ENCODE results near the gene AIPL1. TPM values are rescaled to one million over a fixed set of nuclear protein-coding genes. Genes with fewer than 3 reads are reported as not detected.

Gene AIPL1
- total and polyA plus RNA-seq, 8 donors = not detected

DNA sequence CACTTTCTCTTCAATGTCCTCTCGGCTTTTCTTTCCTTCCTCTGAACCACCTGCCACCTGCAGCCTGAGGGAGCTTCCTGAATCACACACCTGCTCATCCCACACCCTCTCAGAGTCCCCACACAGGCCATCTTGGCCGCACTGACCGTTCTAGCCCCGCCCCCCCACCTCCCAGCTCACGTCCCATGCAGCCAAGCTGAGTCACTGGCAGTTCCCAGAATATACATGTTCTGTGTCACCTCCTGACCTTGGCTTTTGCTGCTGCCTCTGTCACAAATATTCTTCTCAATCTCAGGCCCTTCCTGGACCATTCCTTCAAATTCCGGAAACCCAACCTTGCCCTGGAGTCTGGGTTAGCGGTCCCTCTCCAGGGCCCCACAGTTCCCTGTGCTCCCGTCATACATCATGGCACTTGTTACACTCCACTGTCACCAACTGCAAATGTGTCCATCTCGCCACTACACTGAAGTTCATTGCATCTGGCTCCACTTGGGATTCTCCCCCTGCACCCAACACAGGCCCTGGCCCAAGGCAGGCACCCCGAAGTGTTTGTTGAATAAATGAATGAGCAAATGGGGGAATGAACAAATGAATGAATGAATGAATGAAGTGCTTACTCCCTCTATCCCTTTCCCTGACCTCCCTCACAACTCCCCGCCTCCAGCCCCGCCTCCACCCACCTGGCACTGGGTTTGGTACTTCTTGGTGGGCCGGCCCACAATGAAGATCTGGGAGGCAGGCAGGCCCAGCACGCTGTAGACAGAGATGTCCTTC, 22.2 kb upstream of the AIPL1 start:
- Histone ChIP-seq H3K4me1 (peaks cover 17 to 36% (median 25%) of the 10 kb centered on the region in 4 donors), H3K27me3 (peaks cover 0 to 24% (median 10%) of the 10 kb centered on the region in 3 donors), H3K4me3 (no peak overlapping the region), H3K9me3 (no peaks in the 10 kb centered on the region), H3K27ac (peak overlapping the region; percentile 6 to 80 (median 56)), H3K36me3 (peaks cover 0 to 11% (median 4%) of the 10 kb centered on the region in 4 donors)
- WGBS, 5 donors = 74 to 78% (median 76%) methylated on average over 14 of the region's 14 CpGs
- DNase-seq = peak; percentile 50 to 65
- intact Hi-C loops (cut with DNase I; ENCODE audit: low total_unique reads) = no loop called here
- TF ChIP-seq POLR2A (IDR thresholded peaks at IDR 0.05) (no peak), POLR2AphosphoS5 (IDR thresholded peaks at IDR 0.05) (peak in 1 of 3 donors; percentile 29), EP300 (IDR thresholded peaks at IDR 0.05) (no peak)
- TF ChIP-seq, protein P1, sequence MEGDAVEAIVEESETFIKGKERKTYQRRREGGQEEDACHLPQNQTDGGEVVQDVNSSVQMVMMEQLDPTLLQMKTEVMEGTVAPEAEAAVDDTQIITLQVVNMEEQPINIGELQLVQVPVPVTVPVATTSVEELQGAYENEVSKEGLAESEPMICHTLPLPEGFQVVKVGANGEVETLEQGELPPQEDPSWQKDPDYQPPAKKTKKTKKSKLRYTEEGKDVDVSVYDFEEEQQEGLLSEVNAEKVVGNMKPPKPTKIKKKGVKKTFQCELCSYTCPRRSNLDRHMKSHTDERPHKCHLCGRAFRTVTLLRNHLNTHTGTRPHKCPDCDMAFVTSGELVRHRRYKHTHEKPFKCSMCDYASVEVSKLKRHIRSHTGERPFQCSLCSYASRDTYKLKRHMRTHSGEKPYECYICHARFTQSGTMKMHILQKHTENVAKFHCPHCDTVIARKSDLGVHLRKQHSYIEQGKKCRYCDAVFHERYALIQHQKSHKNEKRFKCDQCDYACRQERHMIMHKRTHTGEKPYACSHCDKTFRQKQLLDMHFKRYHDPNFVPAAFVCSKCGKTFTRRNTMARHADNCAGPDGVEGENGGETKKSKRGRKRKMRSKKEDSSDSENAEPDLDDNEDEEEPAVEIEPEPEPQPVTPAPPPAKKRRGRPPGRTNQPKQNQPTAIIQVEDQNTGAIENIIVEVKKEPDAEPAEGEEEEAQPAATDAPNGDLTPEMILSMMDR (IDR thresholded peaks at IDR 0.05) = no peak

DNA sequence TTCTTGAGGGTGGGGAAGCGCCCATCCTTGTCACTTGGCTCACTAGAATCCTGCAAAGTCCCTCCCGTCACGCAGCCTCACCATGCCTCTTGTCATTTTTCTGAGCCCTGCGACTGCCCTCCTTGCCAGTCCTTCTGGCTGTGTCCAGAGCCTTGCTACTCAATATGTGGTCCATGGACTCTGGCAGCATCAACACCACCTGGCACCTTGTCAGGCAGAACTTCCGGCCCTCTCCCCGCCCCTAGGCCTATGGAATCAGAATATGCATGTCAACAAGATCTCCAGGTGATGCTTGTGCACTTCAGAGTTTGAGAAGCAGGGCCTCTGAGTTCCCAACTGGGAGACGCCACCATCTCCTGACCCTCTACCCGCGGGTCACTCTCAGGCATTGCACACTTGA, 21.4 kb upstream of the AIPL1 start:
- Histone ChIP-seq H3K36me3 (peaks cover 0 to 9% (median 4%) of the 10 kb centered on the region in 4 donors), H3K4me1 (peaks cover 17 to 36% (median 30%) of the 10 kb centered on the region in 4 donors), H3K27ac (peak overlapping the region in 1 of 5 donors; percentile 10), H3K4me3 (no peak overlapping the region), H3K9me3 (no peaks in the 10 kb centered on the region), H3K27me3 (peaks cover 0 to 24% (median 10%) of the 10 kb centered on the region in 3 donors)
- TF ChIP-seq POLR2A (IDR thresholded peaks at IDR 0.05) = no peak
- no peak for TF ChIP-seq EP300 (IDR thresholded peaks at IDR 0.05)
- TF ChIP-seq POLR2AphosphoS5 (IDR thresholded peaks at IDR 0.05) = no peak
- TF ChIP-seq, protein P1 (IDR thresholded peaks at IDR 0.05) = no peak
- DNase-seq = no peak
- WGBS, 5 donors = 85 to 94% (median 90%) methylated on average over 9 of the region's 9 CpGs
- intact Hi-C loops (cut with DNase I; ENCODE audit: low total_unique reads) = no loop called here

DNA sequence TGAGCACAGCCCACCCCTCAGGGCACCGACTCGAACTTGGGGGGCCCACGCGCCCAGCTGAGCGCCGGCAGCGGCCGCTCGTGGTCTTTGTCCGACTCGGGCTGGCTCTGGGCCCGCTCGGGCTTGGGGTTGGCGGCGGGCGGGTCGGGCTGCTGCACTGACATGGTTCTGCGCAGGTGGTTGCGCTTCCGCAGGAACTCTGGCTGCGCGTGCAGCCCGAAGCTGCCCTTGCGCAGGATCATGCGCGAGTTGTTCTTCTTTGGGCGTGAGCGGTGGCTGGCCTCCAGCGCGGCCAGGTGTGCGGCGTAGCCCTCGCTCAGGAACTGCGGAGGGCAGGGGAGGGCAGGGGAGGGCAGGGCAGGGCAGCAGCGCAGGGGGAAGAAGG, 20.4 kb upstream of the AIPL1 start:
- H3K4me3 ChIP-seq = peak overlapping the region; percentile 5 to 37 (median 11)
- peaks cover 0 to 1% (median 0%) of the 10 kb centered on the region in 4 donors for H3K36me3 ChIP-seq
- H3K4me1 ChIP-seq = peaks cover 17 to 36% (median 31%) of the 10 kb centered on the region in 4 donors
- intact Hi-C loops (cut with DNase I; ENCODE audit: low total_unique reads) = no loop called here
- DNase-seq = peak; percentile 60 to 89
- TF ChIP-seq, protein P1 (IDR thresholded peaks at IDR 0.05) = no peak
- peak in 1 of 3 donors; percentile 30 for TF ChIP-seq POLR2AphosphoS5 (IDR thresholded peaks at IDR 0.05)
- 1 to 8% (median 6%) methylated on average over 11 to 34 of the region's 35 CpGs for WGBS, 5 donors
- peak overlapping the region in 4 of 5 donors; percentile 17 to 46 (median 20) for H3K27ac ChIP-seq
- no peaks in the 10 kb centered on the region for H3K9me3 ChIP-seq
- peaks cover 0 to 24% (median 10%) of the 10 kb centered on the region in 3 donors for H3K27me3 ChIP-seq

DNA sequence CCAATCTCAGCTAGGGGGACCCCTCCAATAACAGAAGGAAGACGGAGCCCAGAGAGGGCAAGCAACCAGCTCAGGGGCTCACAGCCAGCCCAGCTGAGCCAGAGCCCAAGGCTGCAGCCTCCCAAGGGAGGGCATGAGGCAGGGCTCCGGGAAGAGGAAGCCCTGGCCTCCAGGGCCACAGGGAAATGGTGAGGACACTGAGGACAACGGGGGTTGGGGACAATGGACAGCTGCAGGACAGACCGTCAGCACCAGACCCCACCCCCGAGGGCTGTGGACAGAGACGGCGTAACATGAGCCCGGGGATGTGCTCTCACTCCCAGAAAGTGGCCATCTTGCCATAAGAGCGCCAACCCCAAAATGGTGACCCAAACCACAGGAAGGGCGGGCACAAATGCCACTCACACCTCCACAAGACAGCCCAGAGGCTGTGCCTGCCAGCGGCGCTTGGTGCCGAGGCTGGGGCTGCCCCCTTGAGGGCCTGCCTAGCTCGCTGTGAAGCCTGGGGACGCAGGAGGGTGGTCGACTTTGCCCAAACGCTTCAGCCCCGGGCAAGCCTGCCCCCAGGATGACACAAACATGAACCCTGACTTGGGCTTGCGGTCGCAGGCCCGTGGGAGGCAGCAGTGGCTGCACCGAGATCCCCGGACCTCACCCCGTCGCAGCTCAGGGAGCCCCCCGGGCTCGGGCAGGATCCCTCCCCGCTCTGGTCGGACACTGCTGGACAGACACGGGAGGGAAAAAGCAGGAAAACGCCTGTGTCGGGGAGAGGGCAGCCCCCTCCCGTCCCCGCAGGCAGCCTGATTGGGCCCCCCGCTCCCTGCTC, 19.8 kb upstream of the AIPL1 start:
- Histone ChIP-seq H3K36me3 (peaks cover 0 to 6% (median 0%) of the 10 kb centered on the region in 4 donors), H3K4me1 (peaks cover 17 to 36% (median 31%) of the 10 kb centered on the region in 4 donors), H3K9me3 (no peaks in the 10 kb centered on the region), H3K4me3 (peak overlapping the region; percentile 5 to 37 (median 11)), H3K27ac (peak overlapping the region in 3 of 5 donors; percentile 20 to 46 (median 21)), H3K27me3 (peaks cover 0 to 24% (median 10%) of the 10 kb centered on the region in 3 donors)
- DNase-seq = no peak
- intact Hi-C loops (cut with DNase I; ENCODE audit: low total_unique reads) = no loop called here
- TF ChIP-seq POLR2A (IDR thresholded peaks at IDR 0.05) (no peak), EP300 (IDR thresholded peaks at IDR 0.05) (no peak), POLR2AphosphoS5 (IDR thresholded peaks at IDR 0.05) (no peak)
- TF ChIP-seq, protein P1 (IDR thresholded peaks at IDR 0.05) = no peak
- 60 to 75% (median 63%) methylated on average over 27 to 35 of the region's 35 CpGs for WGBS, 5 donors
